HG03280 (cell line): ENCODE data around the gene KCNH4.
A peak's percentile ranks its signal among the peaks of the same experiment; 100 is the strongest.
"Not testable (repeated sequence)": the region's sequence is repeated elsewhere in the genome, so short reads cannot be mapped to it uniquely, and the experiment has no call there.

Experiments used
- ATAC-seq: cut with Tn5 transposase; IDR thresholded peaks from one replicate; pipeline ENCODE4 v1.9.1; 2021; ENCODE audit warnings: mild to moderate bottlenecking, moderate library complexity; ENCODE audit not compliant: unreplicated experiment

The KCNH4 gene

DNA sequence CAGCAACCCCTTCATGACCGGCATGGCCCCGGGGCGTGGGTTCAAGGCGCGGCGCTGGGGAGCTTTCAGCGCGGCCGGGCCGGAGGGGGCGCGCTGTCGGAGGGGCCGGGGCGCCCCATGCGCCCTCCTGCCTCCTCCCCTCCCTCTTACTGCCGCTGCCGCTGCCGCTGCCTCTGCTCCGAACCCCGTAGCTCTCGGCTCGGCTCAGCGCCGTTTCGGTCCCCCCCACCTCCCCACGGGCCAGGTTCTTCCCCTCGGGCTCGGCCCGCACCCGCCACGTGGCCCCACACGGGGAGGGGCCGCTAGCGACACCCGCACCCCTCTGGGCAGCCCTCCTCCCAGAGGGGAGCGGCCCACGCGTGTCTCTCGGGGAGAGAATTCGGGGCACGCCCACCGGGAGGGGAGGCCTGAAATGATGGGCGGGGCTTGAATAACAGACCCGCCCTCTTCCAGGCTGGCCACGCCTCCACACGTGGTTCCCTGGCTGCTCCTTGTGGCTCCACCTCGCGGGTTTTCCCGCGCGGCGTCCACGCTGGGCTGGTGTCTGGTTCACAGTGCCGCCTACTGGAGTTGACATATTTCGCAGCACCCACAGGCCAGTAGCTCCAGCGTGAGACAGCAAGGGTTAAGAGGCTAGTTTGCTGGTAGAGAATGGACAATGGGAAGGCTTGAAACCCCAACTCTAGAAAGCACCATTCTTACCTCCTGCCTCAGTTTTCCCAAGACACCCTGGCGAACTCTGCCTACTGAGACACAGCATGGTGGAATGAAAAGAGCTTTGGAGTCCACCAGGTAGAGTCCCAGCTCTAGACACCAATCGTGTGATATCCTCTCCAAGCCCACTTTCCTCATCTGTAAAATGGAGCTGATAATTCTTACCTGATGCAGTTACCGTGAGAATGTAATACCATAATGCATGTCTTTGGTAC lies at the start of gene KCNH4:
Gene KCNH4, minus strand, starts transcription at position 221 of the 929 bp plus-strand sequence. Its CDS starts 197 bp downstream, at position 24.
- ATAC-seq: peak; percentile 56

DNA sequence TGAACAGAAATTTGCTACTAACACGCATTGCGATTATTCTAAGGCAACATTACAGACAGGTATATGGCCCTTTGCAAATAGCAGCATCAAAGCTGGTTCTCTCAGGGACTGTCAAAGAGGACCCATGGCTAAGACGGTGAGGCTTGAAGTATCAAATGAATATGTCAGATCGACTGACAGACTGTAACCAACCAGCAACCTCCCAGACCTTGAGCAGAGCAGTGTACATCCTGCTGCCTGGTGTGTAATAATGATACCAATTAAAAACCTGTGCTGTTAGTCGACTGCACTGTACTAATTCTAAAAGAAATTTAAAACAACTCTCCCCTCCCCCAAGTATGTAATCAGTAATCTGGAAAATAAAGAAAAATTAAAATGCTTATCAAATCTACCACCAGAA lies 49.3 kb upstream of the KCNH4 start:
- ATAC-seq: no peak

DNA sequence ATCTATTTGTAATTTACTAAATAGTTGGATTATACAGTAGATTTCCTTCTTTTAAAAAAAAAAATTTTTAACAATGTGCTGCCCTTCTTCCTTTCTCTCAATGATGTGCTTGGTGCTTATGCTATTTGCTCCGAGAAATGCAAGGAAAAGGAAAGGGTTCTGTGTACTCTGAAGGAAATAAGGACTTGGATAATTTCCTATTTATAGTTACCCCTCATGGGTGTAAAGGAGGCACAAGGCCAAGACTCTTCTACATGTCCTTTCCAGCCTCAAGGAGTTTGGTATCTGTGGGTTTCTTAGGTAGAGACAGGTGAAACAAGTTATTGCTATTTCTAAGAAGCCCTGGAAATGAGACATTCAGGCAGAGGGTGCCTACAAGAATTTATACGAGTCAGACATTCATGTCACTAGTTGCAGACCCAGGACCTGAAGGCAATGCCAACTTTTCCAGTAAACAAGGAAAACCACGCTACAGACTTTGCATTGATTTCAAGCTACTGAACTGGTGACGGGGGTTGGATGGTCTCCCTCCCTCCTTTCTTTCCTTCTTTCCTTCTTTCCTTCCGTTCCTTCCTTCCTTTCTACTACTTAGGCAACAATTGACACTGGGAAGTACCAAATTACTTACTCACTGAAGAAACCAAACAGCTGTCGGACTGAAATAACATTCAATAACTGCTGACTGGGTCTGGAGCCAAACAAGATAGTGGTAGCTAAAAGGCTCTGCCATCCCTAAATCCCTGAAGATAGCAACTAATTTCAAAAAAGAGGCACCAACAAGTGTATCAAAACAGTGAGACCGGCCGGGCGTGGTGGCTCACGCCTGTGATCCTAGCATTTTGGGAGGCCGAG lies 47.1 kb upstream of the KCNH4 start:
- no peak for ATAC-seq

- ATAC-seq: no peak
These were observed 44.7 kb upstream of the KCNH4 start for GRCh38 chr17:42225646-42226045.

DNA sequence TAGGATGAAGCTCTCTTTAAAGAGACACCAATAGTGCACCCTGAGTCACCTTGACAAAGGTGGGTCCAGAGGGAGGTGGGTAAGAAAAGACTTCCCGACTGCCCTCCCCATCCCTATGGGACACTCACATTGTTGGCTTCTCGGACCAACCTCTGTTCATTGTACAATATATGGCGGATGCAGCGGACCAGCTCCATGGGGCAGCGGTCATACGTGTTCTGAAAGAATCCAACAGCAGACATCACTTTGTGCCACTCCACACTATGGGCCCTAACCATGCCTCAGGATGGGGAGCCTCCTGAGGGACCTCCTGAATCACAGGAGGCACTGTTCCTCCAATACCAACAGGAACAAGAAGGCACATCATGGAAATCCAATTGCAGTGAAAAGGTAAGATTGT lies 43.7 kb upstream of the KCNH4 start:
- ATAC-seq: no peak

GRCh38 chr17:42221886-42222745 lies 41.2 kb upstream of the KCNH4 start:
- ATAC-seq: no peak

GRCh38 chr17:42219280-42219679 lies 38.3 kb upstream of the KCNH4 start:
- ATAC-seq: not testable (repeated sequence)

DNA sequence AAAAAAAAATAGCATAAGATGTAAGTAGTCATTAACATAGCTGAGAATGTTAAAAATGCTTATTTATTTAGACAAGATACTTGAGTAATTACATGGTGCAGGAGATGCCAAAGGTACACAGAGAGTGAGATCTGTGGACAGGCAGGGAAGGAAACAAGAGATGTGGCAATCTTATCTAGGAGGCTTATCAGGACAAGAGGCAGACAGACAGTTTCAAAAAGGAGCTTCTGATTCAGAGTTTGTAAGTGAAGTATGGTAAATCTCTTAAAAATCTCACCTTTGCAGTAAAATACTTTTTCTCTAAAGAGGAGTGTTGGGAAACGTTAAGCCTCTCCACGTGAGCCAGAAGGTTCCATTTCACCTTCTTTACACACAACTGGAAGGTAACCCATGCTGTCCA lies 33.2 kb upstream of the KCNH4 start:
- ATAC-seq: no peak

- no peak for ATAC-seq
These were observed 31.4 kb upstream of the KCNH4 start for GRCh38 chr17:42212382-42212781.

DNA sequence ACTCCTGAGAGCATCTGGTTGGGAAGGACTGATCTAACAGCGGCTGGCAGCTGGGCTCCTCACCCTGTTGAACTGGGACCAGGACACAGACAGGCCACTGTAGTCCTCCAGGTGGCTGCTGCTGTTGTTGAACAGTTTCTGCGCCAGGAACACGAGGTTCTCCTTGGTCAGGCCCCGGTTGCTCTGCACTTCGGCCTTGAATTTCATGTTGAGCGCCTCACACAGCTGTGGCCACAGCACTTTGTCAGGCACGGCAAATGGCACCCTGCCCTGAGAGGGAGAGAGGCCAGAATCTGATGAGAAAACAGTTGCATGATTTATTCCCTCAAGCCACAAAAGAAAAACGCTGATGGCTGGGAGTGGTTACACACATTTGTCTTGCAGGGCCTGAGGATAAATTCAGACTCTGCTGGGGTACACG lies 31.0 kb upstream of the KCNH4 start:
- not testable (repeated sequence) for ATAC-seq

DNA sequence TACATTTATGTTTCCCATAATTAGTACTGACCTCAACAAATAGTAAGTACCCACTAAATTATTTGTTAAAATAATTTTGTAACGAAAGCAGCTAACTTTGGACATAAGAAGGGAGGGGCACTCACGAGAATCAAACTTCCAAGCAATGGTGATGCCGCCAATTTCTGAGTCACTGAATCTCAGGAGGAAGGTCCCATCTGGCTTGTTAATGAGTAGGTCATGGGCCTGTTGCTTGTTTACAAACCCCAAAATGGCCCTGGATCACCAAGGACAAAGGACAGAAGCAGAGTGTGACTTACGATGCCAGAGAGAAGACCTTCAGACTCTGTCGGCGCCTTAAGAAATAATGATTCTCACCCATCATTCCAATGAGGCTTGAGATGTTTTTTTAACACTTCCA lies 29.1 kb upstream of the KCNH4 start:
- ATAC-seq: no peak

DNA sequence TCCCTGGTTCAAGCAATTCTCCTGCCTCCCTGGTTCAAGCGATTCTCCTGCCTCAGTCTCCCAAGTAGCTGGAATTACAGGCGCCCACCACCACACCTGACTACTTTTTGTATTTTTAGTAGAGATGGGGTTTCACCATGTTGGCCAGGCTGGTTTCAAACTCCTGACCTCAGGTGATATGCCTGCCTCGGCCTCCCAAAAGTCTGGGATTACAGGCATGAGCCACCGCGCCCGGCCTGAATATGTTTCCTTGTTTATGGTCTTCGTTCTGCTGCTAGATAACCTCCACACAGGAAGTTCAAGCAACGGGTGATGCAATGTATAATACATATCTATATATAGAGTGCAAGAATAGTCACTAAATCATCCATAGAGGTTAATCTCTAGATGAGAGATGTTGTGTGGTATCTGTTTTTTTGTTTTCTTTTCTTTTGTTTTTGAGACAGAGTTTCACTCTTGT lies 25.2 kb upstream of the KCNH4 start:
- not testable (repeated sequence) for ATAC-seq

DNA sequence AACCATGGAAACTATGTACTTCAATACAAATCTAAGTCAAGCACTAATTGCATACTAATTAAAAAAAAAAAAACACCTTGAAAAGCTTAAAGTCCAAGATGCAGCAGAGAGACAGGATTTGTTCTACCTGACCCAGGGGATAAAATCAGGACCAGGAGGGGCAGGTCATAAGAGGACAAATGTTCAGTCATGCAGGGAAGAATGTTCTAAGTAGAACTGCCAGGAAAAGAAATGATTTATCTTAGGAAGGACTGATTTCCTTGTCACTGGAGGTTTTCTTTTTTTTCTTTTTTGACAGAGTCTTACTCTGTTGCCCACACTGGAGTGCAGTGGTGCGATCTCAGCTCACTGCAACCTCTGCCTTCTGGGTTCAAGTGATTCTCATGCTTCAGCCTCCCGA lies 22.4 kb upstream of the KCNH4 start:
- ATAC-seq: no peak

DNA sequence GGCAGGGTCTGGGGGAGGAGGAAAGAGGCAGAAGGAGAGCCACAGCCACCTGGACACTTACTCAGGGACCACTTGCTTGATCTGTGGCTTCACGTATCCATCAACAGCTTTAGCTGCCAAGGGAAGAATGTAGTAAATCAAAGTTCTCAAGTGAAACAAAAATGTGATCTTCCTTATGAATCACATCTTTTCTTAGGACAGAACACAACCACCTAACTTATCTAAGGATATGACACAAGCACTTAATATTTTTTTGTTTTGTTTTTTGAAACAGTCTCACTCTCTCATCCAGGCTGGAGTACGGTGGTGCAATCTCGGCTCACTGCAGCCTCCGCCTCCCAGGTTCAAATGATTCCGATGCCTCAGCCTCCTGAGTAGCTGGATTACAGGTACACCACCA lies 21.8 kb upstream of the KCNH4 start:
- ATAC-seq: no peak

DNA sequence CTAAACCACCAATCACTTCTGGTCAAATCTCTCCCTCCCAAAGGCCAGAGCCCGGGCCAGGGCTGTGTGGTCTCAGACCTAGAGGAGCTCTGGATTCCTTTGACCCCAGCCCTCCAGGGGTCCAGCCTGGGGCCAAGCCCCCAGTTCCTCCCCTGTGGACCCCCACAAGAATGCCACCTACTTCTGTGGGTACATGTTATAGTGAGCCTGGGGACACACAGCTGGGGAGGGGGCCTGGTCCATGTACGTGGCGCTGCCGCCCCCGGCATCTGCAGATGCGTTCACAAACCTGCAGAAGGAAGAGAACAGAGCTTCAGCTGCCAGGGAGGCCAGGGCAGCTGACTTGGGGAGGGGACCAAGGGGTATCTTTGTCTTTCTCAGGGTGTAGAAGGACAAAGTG lies 21.2 kb upstream of the KCNH4 start:
- no peak for ATAC-seq

- ATAC-seq: no peak
These were observed 20.5 kb upstream of the KCNH4 start for GRCh38 chr17:42201458-42201772.

DNA sequence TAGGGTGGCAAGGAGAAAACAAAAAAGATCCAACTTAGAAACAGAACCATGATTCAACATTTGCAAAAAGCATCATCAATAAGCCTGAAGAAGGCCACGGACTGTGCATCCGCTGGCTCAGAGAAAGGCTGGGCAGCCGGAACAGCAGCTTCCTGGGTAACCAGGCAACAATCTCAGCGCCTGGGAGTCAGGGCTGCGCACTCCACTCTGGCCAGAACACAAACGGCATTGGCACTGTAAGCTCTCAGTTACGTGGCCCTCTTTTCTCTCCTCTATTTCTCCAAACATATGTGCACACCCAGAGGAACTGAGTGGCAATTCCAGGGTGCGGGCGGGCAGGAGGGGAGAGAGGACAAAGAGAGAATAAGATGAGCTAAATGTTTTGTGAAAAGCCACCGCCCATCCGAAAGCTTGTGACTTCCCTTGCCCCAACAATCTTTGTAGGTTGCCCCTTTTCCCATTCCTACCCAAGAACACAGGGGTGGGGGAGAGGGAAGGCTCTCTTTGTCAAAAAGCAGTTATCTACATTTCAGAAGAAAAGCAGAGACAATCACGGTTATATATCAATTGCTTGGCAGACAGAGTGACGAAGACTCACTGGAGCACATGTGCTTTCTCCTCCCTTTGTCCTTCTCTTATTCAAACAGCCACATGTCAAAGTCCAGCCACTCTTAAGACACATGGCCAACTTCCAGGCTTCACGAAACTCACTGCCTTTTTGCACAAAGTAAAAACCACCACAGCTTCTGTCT lies 19.9 kb upstream of the KCNH4 start:
- ATAC-seq: no peak

- no peak for ATAC-seq
These were observed 18.6 kb upstream of the KCNH4 start for GRCh38 chr17:42199416-42200011.

DNA sequence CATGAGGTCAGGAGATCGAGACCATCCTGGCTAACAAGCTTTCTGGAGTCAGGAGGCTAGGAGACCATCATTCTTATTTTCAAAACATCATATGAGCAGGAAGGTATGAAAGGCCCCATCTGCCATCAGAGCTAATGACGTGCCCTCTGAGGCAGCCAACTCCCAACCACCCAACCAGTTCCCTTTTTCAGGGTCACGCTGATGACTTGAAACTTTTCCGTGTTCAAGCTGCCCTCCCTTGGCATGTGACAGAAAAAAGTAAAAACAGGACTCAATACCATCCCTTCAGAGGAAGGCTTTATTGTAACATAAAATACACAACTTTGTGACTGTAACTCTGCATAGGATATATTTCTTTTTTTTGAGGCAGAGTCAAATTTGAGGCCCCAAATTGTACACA lies 18.0 kb upstream of the KCNH4 start:
- ATAC-seq: no peak
